Measurements from ENCODE around the gene AARS2. TPM values are rescaled to one million over a fixed set of nuclear protein-coding genes. Genes with fewer than 3 reads are reported as not detected.
A peak's percentile ranks its signal among the peaks of the same experiment; 100 is the strongest.
"Not testable (repeated sequence)": the region's sequence is repeated elsewhere in the genome, so short reads cannot be mapped to it uniquely, and the experiment has no call there.

AARS2 gene
- total RNA-seq, 1 donor from 2014 or later, result 12.0 TPM

DNA sequence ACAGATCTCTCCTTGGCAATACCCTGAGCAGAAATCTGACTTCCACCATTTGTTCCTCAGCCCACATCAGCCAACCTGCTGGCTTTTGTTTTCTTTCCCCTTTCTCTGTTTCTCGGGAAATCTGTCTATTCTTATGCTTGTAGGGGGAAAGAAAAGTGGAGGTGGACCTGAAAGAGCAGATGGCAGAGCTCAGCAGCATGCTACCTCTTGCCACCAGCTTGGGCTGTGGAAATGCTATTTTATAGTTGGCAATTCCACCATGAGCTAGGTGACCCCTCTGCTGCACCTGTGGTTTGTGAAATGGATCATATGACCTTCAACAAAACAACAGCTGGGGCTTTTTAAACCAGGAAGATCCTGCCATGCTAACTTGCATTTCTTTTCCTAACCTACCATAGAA lies 22.5 kb upstream of the AARS2 start:
- H3K27me3 ChIP-seq (ENCODE audit: low read depth), result peaks cover 8% of the 10 kb centered on the region
- H3K27ac ChIP-seq, result no peak overlapping the region
- ATAC-seq (no peak), DNase-seq (no peak)
- H3K4me1 ChIP-seq, result no peaks in the 10 kb centered on the region
- intact Hi-C loops (cut with DNase I), result no loop called here
- no peaks in the 10 kb centered on the region for H3K36me3 ChIP-seq
- no peak overlapping the region for H3K4me3 ChIP-seq
- no peaks in the 10 kb centered on the region for H3K9me3 ChIP-seq
- TF ChIP-seq, protein P1, sequence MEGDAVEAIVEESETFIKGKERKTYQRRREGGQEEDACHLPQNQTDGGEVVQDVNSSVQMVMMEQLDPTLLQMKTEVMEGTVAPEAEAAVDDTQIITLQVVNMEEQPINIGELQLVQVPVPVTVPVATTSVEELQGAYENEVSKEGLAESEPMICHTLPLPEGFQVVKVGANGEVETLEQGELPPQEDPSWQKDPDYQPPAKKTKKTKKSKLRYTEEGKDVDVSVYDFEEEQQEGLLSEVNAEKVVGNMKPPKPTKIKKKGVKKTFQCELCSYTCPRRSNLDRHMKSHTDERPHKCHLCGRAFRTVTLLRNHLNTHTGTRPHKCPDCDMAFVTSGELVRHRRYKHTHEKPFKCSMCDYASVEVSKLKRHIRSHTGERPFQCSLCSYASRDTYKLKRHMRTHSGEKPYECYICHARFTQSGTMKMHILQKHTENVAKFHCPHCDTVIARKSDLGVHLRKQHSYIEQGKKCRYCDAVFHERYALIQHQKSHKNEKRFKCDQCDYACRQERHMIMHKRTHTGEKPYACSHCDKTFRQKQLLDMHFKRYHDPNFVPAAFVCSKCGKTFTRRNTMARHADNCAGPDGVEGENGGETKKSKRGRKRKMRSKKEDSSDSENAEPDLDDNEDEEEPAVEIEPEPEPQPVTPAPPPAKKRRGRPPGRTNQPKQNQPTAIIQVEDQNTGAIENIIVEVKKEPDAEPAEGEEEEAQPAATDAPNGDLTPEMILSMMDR (IDR thresholded peaks at IDR 0.05), result no peak

DNA sequence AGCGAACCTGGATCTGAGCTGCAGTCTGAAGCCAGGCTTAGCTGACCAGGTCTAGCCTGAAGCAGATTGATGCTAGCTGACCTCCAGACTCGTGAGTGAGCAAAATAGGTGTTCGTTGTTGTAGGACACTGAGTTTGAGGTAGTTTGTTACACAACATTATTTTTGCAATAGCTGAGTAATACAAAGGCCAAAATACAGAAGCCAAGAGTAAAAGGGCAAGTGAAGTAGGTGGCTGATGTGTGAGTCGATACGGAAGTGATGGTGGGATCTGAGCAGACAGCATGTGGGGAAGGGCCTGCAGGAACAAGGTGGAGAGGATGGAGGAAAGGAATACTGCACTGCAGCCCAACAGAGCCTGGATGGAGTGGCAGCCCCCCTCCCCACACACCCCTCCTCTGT lies 20.8 kb upstream of the AARS2 start:
- Histone ChIP-seq H3K4me3 (no peak overlapping the region), H3K27me3 (ENCODE audit: low read depth) (peaks cover 8% of the 10 kb centered on the region), H3K36me3 (no peaks in the 10 kb centered on the region), H3K9me3 (no peaks in the 10 kb centered on the region), H3K4me1 (no peaks in the 10 kb centered on the region), H3K27ac (no peak overlapping the region)
- TF ChIP-seq, protein P1 (IDR thresholded peaks at IDR 0.05), result no peak
- intact Hi-C loops (cut with DNase I), result no loop called here
- no peak for DNase-seq
- ATAC-seq, result peak; percentile 17 to 44

DNA sequence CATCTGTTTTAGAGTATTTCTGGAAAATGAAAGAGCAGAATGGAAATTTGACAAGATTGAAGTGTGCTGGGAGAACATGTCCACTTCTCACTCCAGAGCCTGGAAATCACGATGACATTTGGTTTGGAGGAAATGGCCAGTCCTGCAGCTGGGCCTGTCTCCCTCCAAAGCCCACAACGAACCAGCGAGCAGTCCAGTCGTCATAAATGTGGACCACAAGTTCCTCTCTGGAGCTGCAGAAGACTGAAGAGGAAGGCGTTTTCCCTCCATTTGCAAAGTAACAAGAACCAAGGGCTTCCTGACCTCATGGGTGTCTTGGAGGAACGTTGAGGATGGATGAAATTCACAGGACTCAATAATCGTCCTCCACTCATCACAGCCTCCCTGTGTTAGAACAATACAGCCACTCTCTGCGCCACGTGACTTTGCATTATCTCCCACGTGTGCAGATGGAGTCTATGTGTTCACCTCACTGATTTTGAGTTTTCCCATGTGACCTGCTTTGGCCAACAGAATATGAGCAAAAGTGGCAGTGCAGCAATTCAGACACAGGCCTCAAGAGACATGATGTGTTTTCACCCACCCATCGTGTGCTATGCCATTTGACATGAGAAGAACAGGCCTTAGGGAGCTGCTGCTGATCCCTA lies 20.2 kb upstream of the AARS2 start:
- no peaks in the 10 kb centered on the region for H3K9me3 ChIP-seq
- H3K4me3 ChIP-seq, result no peak overlapping the region
- no peak overlapping the region for H3K27ac ChIP-seq
- H3K36me3 ChIP-seq, result no peaks in the 10 kb centered on the region
- TF ChIP-seq, protein P1 (IDR thresholded peaks at IDR 0.05), result no peak
- H3K4me1 ChIP-seq, result no peaks in the 10 kb centered on the region
- DNase-seq (no peak), ATAC-seq (peak; percentile 39 to 45)
- H3K27me3 ChIP-seq (ENCODE audit: low read depth), result peaks cover 8% of the 10 kb centered on the region
- intact Hi-C loops (cut with DNase I), result no loop called here

DNA sequence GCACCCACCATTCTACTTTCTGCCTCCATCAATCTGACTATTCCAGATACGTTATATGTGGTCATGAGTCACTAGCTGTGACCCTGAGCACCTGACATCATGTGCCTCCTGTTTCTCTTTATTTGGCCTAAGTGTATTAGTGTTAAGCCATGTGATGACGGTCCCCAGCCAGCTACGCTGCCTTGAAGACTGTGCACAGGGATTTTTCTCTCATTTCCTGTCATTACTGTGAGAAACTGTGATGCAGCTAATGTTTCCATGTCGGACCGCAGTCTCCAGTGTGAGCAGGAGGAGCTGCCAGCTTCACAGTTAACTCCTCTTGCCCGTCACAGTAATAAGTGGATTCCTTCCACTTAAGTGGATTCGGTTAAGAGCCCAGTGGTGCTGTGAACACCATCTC lies 19.4 kb upstream of the AARS2 start:
- H3K4me1 ChIP-seq, result no peaks in the 10 kb centered on the region
- H3K27ac ChIP-seq, result no peak overlapping the region
- peaks cover 8% of the 10 kb centered on the region for H3K27me3 ChIP-seq (ENCODE audit: low read depth)
- TF ChIP-seq, protein P1 (IDR thresholded peaks at IDR 0.05), result no peak
- no peak for DNase-seq
- intact Hi-C loops (cut with DNase I), result no loop called here
- H3K4me3 ChIP-seq, result no peak overlapping the region
- H3K36me3 ChIP-seq, result no peaks in the 10 kb centered on the region
- no peaks in the 10 kb centered on the region for H3K9me3 ChIP-seq
- ATAC-seq, result peak in 1 of 2 donors; percentile 52

DNA sequence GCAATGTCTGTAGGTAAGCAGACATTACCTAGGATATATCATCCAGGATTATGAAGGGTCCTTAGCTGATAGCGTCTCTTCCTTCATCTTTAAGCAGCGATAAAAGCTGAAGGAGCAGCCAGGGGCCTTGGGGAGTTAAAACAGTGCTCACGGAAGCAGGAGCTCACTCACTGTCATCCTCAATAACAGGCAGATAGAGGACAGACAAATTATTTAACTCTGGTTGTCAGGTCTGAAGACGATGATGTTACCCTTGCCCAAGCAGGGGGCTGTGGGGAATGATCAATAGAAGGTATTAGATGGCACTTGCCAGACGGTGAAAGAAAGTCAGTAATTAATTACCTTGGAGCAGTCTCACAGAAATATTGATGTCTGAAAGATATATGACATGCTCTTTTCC lies 16.7 kb upstream of the AARS2 start:
- H3K9me3 ChIP-seq, result no peaks in the 10 kb centered on the region
- no peak for ATAC-seq
- H3K27ac ChIP-seq, result no peak overlapping the region
- TF ChIP-seq, protein P1 (IDR thresholded peaks at IDR 0.05), result no peak
- intact Hi-C loops (cut with DNase I), result no loop called here
- H3K36me3 ChIP-seq, result no peaks in the 10 kb centered on the region
- H3K27me3 ChIP-seq (ENCODE audit: low read depth), result peaks cover 8% of the 10 kb centered on the region
- DNase-seq, result no peak
- H3K4me1 ChIP-seq, result no peaks in the 10 kb centered on the region
- H3K4me3 ChIP-seq, result no peak overlapping the region

DNA sequence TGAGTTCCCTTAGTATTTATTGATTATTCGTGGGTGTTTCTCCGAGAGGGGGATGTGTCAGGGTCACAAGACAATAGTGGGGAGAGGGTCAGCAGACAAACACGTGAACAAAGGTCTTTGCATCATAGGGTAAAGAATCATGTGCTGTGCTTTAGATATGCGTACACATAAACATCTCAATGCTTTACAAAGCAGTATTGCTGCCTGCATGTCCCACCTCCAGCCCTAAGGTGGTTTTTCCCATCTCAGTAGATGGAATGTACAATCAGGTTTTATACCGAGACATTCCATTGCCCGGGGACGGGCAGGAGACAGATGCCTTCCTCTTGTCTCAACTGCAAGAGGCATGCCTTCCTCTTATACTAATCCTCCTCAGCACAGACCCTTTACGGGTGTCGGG lies 15.1 kb upstream of the AARS2 start:
- intact Hi-C loops (cut with DNase I); DNase-seq: not testable (repeated sequence)

More for the DNA sequence above, 15.1 kb upstream of the AARS2 start:
- not testable (repeated sequence) for H3K4me3 ChIP-seq; H3K27me3 ChIP-seq (ENCODE audit: low read depth); H3K4me1 ChIP-seq; H3K9me3 ChIP-seq; ATAC-seq; H3K27ac ChIP-seq; H3K36me3 ChIP-seq

All from lower lobe of right lung (tissue), 2 donors.